Mammary epithelial cell (primary cell): ENCODE results near the gene ABCA10.
"Not testable (repeated sequence)": the region's sequence is repeated elsewhere in the genome, so short reads cannot be mapped to it uniquely, and the experiment has no call there.

Experiments
- CTCF ChIP-seq, 2 donors: IDR thresholded peaks in 1 of 2; conservative IDR thresholded peaks in 1 of 2; 2 replicates each; pipeline ENCODE4 v1.5.1; 2011 to 2012; ENCODE audit warnings: inconsistent platforms in 2 of 2, low read length in 2 of 2, mild to moderate bottlenecking in 2 of 2, control low read depth in 1 of 2, low read depth in 1 of 2; ENCODE audit not compliant: insufficient read depth in 1 of 2; ENCODE audit errors: extremely low read depth in 1 of 2
- EZH2 ChIP-seq: IDR thresholded peaks from 2 replicates; pipeline ENCODE4 v1.6.1; 2012; ENCODE audit warnings: low read length, inconsistent platforms, borderline replicate concordance

- not testable (repeated sequence) for TF ChIP-seq CTCF (conservative IDR thresholded peaks at IDR 0.05 in 1 of 2, IDR thresholded peaks at IDR 0.05 in 1 of 2; ENCODE audit: extremely low read depth in 1 of 2, insufficient read depth in 1 of 2, low read depth in 1 of 2, low read length in 2 of 2); EZH2
These were observed 60.0 kb downstream of the ABCA10 start for GRCh38 chr17:69168642-69169041.
